GM18861 (cell line): ENCODE results near the gene EXOC6.
"Not testable (repeated sequence)": the region's sequence is repeated elsewhere in the genome, so short reads cannot be mapped to it uniquely, and the experiment has no call there.

Source experiments
- ATAC-seq: cut with Tn5 transposase; IDR thresholded peaks from one replicate; pipeline ENCODE4 v1.9.1; 2021; ENCODE audit not compliant: unreplicated experiment

Gene EXOC6

DNA sequence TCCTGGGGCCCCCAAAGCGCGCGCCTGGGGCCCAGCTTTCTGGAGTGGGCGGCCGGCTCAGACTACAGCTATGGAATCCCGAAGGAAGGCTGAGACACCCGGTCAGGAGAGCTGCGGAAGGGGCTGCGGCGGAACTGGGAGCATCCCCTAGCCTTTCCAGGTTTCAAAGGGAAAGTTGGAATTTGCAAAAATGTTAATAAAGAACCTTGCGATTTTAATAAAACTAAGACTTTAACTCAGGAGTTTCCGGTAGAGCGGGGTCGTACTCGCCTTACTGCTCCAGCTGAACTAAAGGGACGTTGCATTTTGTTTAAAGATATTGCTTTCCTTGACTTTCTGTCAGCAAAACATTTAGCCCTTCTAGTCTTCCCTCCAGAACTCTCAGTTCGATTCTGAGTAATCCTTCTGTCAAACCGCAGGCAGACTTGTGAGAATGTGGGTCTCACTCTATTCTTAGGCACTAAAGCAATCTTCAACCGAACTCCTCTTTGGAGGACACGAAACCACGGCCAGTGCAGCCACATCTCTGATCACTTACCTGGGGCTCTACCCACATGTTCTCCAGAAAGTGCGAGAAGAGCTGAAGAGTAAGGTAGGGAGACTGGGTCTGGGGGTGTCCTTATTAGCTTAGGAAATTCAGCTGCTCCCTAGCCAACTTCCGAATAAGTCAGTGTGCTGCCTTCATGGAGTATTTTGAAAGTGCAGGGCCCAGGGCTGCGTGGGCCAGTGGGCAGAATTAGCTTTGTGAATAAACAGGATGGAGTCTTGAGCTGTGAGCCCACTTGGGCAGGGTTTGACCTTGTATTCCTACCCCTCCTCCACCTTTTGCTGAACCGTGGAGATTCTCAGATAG lies 227.3 kb downstream of the EXOC6 start:
- no peak for ATAC-seq

DNA sequence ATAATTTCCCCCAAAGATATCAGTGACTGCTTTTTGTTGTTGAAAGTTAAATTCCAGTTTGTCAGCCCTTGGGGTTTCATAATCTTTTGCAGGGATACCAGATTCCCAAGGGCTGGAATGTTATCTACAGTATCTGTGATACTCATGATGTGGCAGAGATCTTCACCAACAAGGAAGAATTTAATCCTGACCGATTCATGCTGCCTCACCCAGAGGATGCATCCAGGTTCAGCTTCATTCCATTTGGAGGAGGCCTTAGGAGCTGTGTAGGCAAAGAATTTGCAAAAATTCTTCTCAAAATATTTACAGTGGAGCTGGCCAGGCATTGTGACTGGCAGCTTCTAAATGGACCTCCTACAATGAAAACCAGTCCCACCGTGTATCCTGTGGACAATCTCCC lies 228.6 kb downstream of the EXOC6 start:
- ATAC-seq = no peak

DNA sequence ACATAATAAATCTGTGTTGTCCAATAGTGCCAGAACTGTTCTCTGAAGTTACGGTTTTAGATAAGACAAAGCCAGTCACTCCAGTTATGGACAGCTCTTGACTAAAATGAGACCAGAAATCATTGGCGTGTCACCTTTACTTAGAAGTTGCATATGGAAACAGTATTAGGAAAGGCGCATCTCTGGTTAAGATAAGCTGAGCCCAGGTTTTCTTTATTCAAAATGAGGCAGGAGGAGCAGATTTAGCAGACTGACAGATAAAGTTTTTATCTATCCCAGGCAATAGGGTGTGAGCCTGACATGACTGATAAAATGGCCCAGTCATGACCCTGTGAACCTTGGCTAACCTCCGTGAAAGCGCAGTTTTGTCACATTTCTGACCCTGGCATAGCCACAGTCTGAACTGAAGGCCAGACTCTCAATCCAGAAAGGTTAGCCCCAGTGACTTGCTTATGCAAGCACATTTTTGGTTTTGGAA lies 229.6 kb downstream of the EXOC6 start:
- ATAC-seq = no peak

DNA sequence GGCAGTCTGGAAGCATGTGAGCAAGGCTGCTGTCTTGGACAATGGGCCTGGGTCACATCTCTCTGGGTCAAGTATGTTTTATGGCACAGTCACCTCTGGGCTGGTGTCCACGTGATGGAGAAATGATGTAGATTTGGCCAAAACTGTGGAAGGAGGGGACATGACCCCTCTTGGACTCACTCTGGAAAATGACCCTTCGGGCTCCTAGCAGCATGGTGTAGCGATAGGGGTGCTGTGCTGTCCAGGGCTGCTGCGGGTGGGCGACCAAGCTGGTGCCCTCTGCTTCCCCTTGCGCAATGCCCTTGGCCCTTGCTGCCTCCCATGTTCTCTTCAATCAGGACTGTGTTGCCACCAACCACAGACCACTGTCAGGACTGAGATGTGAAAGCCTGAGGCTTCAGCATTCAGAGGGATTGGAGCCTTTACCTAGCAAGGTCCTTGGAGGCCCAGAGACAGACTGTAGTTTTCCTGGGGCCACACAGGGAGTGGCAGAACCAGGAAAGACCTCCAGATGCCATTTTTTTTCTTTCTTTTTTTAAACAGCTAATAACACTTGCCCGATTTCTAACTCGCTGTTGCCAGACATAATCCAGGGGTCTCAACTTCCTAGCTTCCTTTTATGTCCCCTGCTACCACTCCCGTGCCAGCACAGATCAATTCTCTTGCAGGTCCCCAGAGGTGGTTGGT lies 231.5 kb downstream of the EXOC6 start:
- ATAC-seq = no peak

DNA sequence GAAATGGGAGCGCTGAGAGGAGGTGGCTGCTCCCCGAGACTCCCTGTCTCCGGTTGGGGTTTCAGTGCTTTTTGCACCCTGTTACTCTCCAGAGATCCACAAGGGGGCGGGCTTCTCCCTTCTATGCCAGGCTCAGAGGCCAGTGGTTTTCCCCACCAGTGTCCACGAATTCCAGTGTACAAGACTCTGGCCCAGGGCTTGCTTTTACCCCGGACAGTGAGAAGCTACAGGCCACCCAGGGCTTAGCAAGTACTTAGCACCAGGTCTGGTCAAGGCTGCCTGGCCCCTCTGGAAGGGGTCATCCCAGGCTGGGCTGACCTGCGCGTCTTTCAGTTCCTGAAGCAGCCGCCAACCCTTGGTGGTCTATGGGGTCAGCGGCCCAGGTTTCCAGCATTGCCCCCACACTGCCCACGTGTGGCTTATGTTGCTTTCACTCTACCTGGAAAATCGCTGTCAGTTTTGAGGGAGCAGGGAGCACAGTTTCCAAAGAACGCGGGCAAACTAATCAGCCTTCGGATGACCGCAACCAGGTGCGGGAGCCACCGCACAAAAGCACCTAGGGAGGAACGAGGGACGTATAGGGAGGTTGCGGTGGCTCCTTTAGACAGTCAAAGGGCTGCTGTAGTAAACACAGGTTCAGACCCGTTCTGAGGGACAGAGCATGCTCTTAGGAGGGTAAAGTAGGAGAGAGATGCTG lies 232.2 kb downstream of the EXOC6 start:
- ATAC-seq = no peak

DNA sequence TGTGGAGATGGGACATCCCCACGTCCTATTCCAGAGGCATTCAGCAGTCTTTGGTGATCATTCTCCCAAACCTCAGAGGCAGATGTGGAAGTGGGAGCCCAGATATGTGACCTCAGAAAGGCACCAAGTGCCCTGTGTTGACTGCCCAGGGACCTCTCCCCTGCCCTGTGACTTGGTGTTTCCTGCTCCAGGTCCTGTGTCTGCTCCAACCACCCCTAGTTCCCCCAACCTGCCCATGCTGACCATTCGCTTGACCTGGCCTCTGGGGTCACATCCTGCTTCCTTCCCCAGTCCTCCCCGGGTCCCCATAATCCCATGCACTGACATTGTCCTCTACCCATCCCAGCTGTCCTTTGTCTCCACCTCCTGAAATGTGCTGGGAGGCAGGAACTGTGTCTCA lies 233.0 kb downstream of the EXOC6 start:
- ATAC-seq = no peak

DNA sequence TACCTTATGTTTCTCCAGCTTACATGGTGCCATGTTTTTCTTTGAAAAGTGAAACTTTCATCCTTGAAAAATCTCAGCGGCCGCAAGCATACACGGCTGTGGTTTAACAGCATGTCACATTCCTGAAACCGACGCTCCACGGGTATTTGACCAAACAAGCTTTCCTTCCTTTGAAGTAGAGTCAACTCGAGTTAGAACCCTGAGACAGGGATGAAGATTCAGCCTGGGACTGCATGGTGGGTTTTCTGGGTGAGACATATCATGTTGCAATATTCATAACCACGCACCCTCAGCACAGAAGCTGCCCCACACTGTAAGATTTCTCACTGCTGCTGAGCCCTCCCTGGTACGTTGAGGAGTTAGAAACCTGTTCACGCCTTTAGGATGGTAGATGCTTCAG lies 233.5 kb downstream of the EXOC6 start:
- no peak for ATAC-seq

DNA sequence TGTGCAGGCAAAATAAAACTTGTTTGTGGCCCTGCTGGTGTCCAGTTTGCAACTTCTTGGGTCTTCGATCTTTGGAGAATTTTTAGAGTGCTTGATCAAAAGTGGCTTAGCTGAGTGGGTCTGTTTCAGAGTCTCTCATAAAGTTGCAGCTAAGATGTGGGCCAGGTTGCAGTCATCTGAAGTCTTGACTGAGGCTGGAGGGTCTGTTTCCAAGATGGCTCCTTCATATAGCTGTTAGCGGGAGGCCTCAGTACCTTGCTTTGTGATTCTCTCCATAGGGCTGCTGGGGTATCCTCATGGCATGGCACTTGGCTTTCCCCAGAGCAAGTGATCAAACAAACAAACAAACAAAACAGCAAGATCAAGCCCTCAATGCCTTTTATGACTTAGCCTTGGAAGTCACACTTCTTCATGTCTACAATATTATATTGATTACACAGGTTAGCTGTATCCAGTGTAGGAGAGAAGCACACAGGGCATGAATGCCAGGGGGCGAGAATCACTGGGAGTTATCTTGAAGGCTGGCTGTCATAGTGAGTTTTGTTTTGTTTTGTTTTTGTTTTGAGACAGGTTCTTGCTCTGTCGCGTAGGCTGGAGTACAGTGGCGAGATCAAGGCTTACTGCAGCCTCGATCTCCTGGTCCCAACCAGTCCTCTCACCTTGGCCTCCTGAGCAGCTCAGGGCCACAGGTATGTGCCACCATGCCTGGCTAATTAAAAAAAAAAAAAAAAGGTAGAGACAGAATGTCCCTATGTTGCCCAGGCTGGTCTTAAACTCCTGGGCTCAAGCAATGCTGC lies 235.6 kb downstream of the EXOC6 start:
- ATAC-seq = no peak

DNA sequence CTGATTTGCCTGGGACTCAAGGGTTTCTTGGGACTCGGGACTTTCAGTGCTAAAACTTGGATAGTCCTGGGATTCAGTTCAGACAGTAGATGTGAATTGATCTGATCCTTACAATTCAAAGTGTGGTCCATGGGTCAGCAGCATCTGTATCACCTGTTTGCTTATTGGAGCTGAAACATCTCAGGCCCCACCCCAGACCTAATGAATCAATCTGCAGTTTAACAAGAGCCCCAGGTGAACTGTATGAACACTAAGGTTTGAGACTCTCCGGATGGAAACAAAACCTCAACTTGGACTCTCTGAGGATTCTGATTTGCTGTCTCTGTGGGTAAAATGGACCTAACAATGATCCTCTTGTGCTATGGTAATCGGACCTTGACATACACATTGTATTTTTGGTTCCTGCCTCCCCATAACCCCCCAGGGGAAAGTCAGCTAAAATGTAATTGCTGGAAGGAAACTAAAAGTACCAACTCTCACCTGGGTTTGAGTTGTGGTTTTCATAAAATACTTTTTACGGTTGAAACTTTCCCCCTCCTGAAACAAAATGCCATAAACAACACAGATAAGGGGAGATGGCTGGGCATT lies 237.0 kb downstream of the EXOC6 start:
- no peak for ATAC-seq

DNA sequence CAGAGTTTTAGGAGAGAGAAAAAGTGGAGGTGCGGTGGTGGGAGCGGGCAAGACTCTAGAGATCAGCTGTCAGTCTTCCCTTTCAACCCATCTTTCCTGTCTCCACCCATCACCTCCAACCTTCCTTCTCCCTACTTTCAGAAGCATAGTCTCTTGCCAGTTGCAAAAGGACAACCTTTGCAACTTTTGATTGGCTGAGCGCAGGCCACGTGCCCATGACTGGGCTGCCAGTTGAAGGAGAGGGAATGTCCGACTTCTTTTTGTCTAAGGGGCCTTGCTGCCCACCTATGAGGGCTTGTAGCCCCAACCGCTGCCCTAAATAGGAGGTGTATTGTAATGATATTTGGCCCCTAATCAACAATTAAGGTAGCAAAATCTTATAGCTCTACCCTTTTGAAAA lies 238.0 kb downstream of the EXOC6 start:
- ATAC-seq = no peak

DNA sequence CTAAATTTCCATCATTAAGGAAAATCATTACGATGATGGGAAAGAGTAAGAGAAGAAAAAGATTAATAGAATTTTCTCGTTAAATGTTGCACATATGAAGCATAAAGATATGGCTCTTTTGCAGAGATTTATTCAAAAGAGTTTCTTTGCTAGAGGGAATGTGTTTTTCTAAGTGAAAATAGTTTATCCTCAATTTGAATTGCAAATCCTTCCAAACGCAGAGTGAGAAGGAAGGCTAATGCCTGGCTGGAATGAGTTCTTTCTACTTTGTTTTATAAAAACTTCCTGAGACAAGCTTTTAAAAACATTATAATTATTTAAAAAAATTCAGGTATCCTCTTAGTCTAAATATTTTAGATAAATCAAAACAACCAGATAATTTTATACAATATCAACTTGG lies 239.5 kb downstream of the EXOC6 start:
- ATAC-seq = no peak

DNA sequence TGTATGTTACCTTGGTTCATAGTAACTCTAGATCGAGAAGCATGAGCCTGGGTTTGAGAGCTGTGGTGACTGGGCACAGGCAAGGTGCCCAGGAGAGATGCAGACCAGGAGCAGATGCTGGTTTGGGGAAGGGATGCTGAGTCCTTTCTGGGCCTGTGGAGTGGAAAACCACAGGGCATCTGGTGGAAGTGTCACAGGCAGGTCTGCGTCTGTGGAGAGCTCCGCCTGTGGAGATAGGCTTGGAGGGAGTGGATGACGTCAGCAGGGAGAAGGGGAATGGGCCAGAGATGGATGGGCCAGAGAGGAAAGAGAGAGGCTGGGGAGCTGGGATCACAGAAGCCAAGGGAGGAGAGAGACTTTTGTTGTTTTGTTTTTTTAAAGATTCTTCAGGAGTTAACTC lies 240.1 kb downstream of the EXOC6 start:
- no peak for ATAC-seq

DNA sequence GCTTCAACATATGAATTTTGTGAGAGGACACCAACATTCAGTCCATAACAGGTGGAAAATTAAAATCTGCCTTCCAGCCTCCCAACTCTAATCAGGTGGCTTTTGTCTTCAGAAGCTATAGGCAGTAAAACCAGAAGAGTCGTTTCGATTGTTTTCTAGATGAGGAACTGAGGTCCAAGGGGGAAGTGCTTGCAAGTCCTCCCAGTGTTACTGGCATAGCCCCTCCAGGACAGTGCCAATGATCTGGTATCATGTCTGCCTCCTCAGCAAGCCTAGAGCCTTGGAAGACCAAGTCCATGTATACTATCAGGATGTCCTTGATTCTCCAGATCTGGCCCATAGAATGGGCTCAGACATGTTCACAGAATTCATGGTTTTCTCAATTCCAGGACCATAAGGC lies 242.3 kb downstream of the EXOC6 start:
- no peak for ATAC-seq

DNA sequence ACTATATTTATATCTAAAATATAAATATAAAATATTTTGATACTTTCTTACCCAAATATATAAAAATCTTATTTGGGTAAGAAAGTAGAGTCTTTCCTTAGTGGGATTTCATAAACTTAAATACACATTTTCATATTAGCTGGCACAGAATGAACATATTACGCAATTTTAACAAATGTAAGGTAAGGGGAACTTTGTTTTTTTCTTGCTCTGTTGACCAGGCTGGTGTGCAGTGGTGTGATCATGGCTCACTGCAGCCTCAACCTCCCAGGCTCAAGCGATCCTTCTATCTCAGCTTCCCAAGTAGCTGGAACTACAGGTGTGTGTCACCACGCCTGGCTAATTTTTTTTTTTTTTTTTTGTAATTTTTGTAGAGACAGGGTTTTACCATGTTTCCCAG lies 243.6 kb downstream of the EXOC6 start:
- no peak for ATAC-seq

DNA sequence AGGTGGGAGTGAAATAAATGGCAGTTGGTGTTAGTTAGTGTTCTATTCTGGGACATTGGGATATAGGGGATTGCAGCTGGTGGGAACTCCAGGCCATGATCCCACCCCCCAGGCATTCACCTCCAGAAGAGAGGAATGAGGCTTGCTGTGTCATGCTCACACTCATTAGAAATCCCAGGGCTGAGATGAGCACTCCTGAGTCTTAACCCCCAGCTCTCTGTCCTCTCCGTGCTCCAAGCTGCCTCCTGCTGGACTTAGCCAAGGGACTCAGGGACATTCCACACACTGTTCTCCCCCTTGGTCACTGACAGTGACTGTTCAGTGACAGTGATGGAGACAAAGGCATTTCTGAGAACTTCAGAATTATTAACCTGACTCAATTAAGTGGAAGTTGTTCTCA lies 246.9 kb downstream of the EXOC6 start:
- no peak for ATAC-seq

DNA sequence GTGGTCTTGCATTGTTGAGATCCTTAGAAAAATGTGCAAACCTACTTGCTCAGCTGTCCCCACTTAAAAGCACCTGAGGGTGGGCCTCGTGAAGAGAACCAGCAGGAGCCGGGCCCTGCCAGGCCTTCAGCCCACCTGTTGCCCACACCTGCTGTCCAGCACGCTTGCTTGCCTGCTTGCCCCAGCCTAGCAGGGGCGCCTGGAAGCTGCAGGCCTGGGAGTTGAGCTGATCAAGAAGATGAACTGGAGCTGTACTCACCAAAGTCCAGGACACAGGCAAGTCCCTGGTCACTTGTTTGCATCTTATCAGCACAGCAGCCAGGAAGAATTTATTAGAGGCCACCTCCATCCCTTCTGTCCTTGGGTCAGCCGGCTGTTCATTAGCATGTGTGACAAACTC lies 248.6 kb downstream of the EXOC6 start:
- no peak for ATAC-seq

DNA sequence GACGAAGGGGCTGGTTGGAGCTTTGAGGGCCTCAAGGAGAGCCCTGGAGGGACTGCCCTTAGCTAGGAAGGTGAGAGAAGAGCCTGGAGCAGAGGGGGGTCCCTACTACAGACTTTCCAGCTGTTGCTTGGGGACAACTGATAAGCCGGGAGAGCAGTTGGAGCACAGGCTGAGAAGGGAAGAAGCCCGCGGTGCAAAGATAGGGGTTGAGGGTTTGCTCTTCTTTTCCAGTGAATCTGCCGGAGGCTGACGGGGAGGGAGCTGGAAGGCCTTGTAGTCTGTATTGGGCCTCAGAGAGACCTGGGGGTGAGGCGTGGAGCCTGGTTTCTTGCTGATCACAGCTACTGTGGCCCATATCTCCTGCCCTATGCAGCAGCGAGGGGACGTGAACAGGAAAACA lies 249.1 kb downstream of the EXOC6 start:
- ATAC-seq = no peak

DNA sequence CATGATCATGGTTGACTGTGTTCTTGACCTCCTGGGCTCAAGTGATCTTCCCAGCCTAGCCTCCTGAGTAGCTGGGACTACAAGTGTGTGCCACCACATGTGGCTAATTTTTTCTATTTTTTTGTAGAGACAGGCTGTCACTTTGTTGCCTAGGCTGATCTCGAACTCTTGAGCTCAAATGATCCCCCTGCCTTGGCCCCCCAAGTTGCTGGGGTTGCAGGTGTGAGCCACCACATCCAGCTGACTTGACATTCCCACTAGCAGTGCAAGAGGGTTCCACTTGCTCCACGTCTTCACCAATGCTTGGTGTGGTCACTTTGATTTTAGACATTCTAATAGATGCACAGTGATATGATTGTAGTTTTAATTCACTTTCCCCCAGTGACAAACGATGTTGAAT lies 250.5 kb downstream of the EXOC6 start:
- no peak for ATAC-seq

DNA sequence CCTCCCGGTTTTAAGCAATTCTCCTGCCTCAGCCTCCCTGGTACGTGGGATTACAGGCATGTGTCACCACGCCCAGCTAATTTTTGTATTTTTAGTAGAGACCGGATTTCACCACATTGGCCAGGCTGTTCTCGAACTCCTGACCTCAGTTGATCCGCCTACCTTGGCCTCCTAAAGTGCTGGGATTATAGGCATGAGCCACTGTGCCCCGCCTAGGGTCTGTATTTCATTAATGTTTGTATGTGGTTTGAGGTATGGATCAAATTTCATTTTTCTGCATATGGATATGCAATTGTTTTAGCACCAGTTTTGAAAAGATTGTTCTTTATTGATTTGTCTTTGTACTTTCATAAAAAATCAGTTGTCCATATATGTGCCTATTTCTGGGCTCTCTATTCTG lies 251.3 kb downstream of the EXOC6 start:
- no peak for ATAC-seq

DNA sequence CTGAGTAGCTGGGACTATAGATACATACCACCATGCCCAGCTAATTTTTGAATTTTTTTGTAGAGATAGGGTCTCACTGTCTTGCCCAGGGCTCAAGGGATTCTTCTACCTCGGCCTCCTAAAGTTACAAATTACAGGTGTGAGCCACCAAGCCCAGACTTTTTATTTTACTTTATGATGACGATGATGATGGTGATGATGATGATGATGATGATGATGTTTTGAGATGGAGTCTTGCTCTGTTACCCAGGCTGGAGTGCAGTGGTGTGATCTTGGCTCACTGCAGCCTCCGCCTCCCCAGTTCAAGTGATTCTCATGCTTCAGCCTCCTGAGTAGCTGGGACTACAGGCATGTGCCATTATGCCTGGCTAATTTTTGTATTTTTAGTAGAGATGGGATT lies 252.8 kb downstream of the EXOC6 start:
- not testable (repeated sequence) for ATAC-seq

DNA sequence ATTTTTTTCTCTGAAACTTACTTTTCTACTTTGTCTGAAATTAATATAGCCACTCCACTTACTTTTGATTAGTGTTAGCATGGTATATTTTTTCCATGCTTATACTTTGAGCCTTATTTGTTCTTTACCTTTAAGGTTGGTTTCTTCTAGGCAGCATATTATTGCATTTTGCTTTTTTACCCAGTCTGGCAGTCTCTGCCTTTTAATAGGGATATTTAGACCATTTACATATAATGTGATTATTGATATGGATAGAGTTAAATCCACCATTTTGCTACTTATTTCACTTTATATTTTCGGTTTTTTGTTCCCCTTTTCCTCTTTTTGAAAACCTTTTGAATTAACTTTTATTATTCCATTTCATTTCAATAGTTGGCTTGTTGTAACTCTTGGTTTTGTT lies 255.6 kb downstream of the EXOC6 start:
- ATAC-seq = no peak
